Right ventricle myocardium inferior (tissue), 1 donor: ENCODE measurements around the gene DHRS1. TPM values are rescaled to one million over a fixed set of nuclear protein-coding genes. Genes with fewer than 3 reads are reported as not detected.

Source experiments
- ATAC-seq: fragments of 200-7000 bp; cut with Tn5 transposase; one replicate; pipeline ENCODE4 v1.9.1; 2020; ENCODE audit warnings: mild to moderate bottlenecking, moderate library complexity
- DNase-seq: peaks from one replicate; pipeline ENCODE4 v3.0.0; 2021; ENCODE audit errors: missing footprints
- intact Hi-C: fragments of 100-400 bp; cut with DNase I; formaldehyde crosslinking; loops from one replicate; pipeline ENCODE4 v1.11.0; 2022
- total RNA-seq: library from RNA; stranded (reverse); fragmentation: NEBNext Ultra II Directional; extraction: Animal tissue kit (Norgen Biotek cat#: 25700); gene quantifications from one replicate; pipeline ENCODE4 v1.2.1, GENCODE V29; 2021
- donor health status: DM: no; HTN: yes; CAD: no; lungs with severe emphysema.

Gene DHRS1
- total RNA-seq, 1 donor from 2014 or later: 8.3 TPM

DNA sequence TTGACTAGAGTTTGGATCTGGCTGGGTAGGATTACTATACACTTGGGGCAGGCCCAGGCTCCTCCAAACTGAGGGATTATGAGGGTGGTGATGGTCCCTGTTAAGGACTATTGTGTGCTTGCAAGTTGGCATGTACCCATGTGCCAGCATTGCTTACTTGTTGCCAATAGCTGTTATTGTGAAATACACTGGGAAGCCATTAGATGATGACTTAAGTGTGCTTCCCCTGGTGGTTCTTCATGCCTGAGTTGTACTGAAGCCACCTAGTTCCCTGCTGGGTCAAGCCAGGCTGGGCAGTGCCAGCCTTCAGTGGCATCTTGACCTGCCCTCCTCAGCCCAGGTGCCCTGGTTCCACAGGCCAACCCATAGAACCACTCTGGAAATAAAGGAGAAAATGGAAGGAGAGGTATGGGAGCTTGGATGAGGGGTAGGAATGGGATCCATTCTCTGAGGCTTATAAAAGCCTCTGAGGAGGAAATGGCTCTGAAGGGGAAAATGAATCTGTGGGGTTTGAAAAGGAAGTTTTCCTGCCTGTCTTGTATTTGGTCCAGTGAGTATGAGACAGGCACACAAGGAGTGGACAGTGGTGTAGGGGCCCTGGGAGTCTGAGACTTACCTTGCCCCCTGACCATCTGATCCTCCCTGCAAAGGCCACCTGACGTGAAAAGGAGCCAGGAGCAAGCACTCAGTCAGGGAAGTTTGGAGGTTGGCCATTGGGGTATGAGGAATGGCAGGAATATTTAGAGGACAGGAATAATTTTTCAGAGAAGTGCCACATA, 12.4 kb upstream of the DHRS1 start:
- ATAC-seq (no peak), DNase-seq (no peak)
- intact Hi-C loops: loop anchor here (1.0 kb wide), 1 partner anchor 124 kb away; no protein-coding TSS in a partner anchor

DNA sequence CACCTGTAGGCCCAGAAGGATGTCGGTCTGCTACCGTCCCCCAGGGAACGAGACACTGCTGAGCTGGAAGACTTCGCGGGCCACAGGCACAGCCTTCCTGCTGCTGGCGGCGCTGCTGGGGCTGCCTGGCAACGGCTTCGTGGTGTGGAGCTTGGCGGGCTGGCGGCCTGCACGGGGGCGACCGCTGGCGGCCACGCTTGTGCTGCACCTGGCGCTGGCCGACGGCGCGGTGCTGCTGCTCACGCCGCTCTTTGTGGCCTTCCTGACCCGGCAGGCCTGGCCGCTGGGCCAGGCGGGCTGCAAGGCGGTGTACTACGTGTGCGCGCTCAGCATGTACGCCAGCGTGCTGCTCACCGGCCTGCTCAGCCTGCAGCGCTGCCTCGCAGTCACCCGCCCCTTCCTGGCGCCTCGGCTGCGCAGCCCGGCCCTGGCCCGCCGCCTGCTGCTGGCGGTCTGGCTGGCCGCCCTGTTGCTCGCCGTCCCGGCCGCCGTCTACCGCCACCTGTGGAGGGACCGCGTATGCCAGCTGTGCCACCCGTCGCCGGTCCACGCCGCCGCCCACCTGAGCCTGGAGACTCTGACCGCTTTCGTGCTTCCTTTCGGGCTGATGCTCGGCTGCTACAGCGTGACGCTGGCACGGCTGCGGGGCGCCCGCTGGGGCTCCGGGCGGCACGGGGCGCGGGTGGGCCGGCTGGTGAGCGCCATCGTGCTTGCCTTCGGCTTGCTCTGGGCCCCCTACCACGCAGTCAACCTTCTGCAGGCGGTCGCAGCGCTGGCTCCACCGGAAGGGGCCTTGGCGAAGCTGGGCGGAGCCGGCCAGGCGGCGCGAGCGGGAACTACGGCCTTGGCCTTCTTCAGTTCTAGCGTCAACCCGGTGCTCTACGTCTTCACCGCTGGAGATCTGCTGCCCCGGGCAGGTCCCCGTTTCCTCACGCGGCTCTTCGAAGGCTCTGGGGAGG, 11.3 kb upstream of the DHRS1 start, which contains the start of gene LTB4R:
Gene LTB4R (plus strand): TSS at position 857 of the 959 bp plus-strand sequence. CDS start 4,150 bp downstream, outside the sequence.
- ATAC-seq: peak; percentile 87
- intact Hi-C loops: loop anchor here (1.0 kb wide), 1 partner anchor 125 kb away; no protein-coding TSS in a partner anchor
- DNase-seq: peak; percentile 87

DNA sequence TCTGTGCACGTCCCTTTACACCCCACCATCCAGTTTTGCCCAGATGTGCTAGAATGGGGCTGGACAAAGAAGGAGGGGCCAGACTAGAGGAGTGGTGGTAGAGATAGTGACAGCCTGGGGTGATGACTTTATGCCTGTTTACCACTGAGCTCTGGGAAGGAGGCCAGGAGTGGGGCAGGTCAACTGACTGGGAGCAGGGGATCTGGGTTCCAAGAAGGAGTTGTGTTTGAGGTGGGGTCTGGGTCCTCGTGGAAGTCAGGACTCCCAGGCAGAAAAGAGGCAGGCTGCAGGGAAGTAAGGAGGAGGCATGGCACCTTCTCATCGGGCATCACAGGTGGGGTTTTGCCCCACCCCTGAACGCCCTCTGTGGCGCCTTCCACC, 10.7 kb upstream of the DHRS1 start:
- ATAC-seq: no peak
- intact Hi-C loops: no loop called here
- DNase-seq: no peak

DNA sequence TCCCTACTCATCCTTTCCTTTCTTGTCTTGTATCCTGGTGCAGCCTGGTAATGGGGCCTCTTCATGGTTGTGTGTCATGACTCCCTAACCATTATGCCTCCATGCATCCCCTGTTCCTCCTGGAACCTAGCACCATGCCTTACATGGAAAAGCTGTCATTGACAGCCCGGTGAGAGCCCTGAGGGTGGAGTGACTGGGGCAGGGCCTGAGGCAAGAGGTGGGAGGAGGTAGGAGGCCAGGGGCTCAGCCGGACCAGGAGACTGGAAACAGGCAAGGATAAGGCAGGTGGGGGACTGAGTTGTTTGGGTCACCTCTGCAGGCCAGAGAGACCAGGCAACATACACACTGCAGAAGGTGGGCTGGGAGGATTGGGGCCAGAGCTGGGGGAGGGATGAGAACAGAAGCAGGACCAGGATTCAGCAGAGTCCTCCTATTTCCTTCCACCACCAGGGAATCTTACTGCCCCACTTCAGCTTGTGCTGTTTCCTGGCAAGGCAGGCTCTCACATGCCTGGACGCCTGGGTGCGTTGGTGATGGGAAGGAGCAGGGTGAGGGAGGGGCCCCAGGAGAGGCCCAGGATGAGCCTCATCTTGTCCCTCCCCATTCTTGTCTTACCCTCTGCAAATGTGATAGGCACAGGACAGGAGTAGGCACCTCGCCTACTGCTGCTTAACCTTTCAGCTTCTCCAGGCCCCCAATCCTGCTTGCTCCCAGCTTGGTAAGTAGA, 10.1 kb upstream of the DHRS1 start, which contains the start of gene LTB4R2:
Gene LTB4R2 (plus strand): TSS at position 603 of the 727 bp plus-strand sequence. CDS start 525 bp downstream, outside the sequence.
- intact Hi-C loops: no loop called here
- ATAC-seq (no peak), DNase-seq (no peak)

DNA sequence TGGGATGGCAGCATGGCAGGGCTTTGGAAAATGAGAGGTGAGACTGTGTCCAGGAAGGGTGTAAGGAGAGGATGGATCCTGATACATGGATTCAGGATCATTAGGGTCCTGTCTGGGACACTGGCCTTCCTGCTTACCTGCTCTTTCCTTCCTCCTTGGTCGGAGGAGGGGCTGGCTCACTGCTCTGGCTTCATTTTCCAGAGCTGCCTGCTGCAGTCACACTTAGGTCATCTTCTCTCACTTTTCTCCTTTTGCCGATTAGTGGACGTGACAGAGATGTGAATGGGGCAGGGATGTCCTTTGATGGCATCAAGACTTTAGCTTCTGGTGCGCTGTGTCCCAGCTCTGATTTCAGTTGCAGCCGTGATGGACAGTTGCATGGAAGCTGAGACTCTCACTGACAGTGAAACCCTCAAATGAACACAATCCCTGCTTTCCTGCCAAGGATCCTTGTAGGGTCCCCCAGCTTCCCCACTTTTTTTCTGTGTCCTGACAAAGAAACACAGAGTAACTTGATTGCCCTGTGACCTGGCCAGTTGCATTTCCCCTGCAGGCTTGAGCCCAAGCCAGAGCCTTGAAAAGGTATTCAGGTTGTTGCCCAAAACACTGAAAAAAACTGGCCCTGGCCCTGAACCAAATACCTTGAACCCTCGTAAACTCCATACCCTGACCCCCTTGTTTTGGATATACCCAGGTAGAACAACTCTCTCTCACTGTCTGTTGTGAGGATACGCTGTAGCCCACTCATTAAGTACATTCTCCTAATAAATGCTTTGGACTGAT, 9.0 kb upstream of the DHRS1 start:
- intact Hi-C loops: no loop called here
- no peak for ATAC-seq
- no peak for DNase-seq

DNA sequence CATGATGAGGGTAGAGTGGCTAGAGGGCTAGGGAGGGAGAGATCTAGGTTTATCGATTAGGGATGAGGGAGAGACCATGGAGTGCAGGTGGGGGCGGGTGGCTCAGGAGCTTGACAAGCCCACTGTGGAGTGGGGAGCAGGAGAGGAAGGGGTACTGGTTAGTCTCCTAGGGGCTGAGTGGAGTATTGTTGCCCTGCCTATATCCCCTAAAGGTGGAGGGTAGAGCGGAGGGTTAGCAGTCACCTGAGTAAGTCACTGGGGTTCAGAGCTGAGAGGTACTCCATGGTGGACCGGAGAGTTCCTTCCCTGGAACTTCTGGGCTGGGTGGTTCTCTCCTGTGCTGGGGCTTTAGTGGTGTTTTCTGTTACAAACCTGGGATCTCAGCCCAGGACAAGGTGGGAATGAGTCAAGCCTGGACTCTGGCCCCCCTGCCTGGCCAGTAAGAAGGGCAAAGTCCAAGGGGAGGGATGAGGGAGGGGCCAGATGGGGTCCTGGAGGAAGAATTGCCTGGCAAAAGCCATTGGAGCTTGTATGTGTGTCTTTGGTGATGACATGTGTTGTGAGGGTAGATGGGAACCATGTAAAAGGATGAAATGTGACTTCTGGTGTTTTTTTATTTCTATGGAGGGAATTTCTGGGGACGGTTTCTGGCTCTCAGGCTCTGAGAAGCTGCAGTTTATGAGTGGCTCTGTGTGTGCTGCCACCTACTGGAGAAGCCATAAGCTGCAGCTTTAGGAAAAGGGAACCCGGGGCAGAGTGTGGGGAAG, 8.2 kb upstream of the DHRS1 start, which contains the start of gene CIDEB:
Gene CIDEB (minus strand): TSS at position 403 of the 767 bp plus-strand sequence. CDS start 119 bp downstream, at position 284.
- ATAC-seq (no peak), DNase-seq (no peak)
- intact Hi-C loops: no loop called here

DNA sequence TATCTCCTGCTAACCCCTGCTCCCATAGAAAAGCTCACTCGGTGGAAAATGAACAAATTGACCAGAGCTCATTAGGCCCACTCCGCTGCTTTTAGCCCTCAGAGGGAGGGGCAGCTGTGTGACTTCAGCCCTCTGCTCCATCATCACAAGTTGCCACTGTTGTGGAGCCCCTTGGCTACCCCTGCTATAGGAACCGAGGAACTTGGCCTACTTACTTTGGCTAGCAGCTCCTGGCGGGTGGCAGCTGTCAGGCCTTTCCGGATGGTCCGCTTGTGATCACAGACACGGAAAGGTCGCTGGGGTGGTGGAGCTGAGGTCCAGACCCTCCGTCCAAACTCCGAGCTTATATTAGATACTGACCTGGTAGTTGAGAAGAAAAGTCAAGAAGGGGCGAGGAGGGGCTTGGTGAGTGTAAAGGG, 7.6 kb upstream of the DHRS1 start:
- intact Hi-C loops: no loop called here
- ATAC-seq (no peak), DNase-seq (no peak)

DNA sequence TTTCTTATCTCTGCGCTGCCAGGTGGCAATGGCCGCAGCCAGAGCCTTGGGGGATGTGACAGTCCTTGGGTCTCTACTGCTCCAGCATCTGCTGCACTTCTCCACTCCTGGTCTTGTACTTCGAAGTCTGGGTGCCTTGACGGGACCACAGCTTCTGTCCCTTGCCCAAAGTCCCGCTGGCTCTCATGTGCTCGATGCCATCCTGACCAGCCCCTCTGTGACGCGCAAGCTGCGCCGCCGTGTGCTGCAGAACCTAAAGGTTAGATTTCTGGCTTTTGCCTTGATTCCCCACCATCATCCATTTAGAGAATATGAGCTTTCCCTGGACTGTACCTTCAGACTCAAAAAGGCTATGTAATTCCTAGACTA, 4.4 kb upstream of the DHRS1 start:
- ATAC-seq (no peak), DNase-seq (no peak)
- intact Hi-C loops: no loop called here

DNA sequence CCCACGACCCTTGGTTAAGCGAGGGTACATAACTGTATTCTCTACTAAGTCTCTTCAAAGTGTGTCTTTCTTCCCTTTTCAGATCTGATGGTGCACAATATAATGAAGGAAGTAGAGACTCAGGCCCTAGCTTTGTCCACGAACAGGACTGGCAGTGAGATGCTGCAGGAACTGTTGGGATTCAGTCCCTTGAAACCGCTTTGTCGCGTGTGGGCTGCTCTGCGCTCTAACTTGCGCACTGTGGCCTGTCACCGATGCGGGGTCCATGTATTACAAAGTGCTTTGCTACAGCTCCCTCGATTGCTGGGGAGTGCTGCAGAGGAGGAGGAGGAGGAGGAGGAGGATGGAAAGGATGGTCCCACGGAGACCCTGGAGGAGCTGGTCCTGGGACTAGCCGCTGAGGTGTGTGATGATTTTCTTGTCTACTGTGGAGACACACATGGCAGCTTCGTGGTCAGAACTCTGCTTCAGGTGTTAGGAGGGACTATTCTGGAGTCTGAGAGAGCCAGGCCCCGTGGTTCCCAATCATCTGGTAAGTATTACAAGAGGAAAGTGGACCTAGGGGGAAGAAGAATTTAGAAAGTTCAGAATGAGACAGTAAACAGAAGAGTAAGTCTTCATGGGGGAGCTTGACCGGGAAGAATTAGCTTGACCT, 873 bp upstream of the DHRS1 start:
- ATAC-seq: no peak
- intact Hi-C loops: no loop called here
- DNase-seq: no peak

DNA sequence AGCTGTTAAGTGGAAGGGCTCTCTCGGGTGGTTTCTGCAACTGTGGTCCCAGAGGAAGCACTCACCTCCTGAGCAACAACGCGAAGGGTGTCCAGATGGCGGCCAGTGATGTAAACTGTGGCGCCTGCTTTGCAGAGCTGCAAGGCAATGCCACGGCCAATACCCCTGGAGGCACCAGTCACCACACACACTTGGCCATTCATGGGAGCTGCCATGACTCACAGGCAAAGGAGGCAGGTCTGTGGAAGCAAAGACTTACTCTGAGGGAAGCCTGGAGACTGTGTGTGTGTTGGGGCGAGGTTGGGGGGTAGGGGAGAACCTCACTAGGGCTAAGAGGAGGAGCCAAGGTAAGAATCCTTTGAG, 707 bp downstream of the DHRS1 start:
- intact Hi-C loops: loop anchor here (2.0 to 5.0 kb wide), 2 partner anchors 26 to 112 kb away; partner anchors contain the start of gene IPO4
- DNase-seq (no peak), ATAC-seq (no peak)

DNA sequence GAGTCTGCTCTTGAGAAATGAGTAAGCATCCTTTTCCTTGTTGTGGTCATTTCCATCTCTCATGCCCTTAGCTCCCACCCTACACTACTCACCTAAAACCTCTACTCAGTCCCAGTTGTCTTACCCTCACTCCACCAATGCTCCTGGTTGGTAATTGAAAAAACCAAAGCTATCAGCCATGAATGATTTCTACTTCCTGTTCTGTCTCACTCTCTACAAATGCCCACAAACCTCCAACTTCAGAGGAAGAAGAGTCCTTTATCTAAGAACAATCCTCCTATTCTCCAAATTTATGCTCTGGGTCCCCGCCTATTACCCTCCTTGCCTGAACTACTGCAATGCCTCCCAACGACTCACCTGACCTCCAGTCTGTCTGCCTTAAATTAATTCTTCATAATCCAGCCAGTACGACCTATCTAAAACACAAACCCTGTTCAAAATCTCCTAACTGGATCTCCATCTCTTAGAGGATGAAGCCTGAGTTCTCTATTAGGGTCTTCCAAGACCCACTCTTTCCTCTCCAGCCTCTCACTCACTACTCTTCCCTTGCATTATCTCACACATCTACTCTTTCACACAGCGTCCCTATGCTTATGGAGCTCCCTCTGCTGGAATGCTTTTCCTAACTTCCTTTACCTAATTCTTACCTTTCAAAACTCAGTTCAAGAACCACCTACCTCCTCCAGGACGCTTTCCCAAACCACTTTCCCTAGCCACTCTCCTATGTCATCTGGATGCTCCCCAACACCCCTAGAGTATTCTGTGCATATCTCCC, 2.2 kb downstream of the DHRS1 start:
- DNase-seq (no peak), ATAC-seq (peak; percentile 3)
- intact Hi-C loops: loop anchor here (5.0 kb wide), 1 partner anchor 110 kb away; the partner anchor contains the start of gene IPO4

DNA sequence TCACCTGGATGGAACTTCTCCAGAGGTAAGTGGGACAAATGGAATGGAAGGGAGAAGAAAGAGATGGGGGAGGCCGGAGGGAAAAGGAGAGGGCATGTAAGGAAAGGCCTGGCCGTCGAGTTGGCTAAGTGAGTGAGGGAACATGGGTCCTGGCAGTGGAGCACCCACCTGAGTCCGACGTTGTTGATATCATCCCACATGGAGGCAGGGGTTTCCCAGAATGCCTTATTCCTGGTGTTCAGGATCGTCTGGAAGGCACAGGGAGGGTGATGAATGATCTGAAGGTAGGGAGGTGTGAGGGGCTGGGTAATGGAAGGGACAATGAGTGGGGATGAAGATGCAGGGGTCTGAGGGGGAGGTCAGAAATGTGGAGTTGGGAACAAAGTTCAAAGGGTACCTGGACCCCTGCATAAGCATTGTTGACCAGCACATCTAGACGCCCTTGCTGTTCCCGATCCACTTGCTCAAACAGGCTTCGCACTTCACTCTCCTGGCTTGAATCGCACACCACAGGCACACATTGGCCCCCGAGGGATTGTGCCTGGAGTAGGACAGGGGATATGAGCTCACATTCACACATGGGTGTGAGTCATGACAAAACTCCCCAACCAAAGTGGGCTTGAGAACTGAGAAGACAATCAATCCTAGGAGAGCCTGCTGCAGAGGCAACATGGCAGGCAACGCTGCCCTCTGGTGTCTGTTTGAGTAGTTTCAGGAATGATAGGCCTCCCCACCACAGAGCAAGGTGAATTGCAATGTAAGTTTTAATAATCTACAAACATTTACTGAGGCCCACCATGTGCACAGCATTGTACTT, 3.0 kb downstream of the DHRS1 start:
- ATAC-seq (peak; percentile 68), DNase-seq (peak; percentile 77)
- intact Hi-C loops: loop anchor here (1.0 to 5.0 kb wide), 2 partner anchors 53 to 109 kb away; partner anchors contain the start of gene IPO4

DNA sequence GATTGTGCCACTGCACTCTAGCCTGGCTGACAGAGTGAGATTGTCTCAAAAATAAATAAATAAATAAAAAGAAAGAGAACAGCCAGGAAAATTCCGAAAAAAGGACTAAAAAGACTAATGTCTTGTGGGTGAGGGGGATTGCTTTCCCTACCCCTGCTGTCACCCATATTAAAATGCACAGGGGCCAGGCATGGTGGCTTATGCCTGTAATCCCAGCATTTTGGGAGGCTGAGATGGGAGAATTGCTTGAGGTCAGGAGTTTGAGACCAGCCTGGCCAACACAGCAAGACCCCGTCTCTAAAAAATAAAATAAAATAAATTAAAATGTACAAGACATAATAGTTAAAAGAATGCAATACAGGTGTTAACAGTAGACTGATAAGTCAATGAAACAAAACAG, 6.1 kb downstream of the DHRS1 start:
- ATAC-seq (no peak), DNase-seq (no peak)
- intact Hi-C loops: no loop called here

DNA sequence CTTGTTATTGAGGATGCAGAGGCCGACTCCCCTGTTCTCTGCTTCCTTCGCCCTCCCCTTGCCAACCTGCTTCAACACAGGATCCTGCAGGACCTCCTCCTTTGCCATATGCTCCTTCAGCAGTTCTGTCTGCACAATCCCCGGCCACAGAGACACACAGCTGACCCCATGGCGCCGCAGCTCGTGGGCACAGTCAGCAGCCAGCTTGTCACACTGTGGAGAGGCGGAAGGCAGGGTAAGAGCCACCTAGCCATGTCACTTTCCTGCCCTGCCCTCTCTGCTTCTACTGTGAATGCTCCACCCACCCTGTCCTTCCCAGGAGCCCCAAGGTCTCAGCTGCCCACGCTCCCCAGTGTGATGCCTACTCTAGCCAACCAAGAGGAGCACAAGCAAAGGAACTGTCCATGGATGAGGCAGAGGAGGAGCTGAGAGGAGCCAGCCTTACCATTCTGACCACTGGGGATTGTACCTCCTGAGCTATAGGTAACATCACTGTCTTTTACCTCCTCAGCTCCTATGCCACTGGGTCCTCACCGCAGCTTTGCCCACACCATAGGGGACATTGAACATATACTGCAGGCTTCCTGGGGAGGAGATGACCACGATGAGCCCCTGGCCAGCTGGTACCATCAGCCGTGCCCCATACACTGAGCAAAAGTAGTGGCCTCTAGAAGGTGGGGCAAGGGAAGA, 7.3 kb downstream of the DHRS1 start:
- no peak for DNase-seq
- ATAC-seq: no peak
- intact Hi-C loops: no loop called here
